Large intestine (tissue), 3 donors: ENCODE measurements around the gene PBXIP1. TPM values are rescaled to one million over a fixed set of nuclear protein-coding genes. Genes with fewer than 3 reads are reported as not detected.
"Not testable (repeated sequence)": the region's sequence is repeated elsewhere in the genome, so short reads cannot be mapped to it uniquely, and the experiment has no call there.

Experiments
- DNase-seq, 2 donors: peaks; one replicate each; pipeline versions ENCODE4 v3.0.0 to v3.0.0-alpha.2; 2013
- H3K27ac ChIP-seq: one replicate; pipeline ENCODE4 v1.5.1; 2013; ENCODE audit warnings: low read length
- H3K27me3 ChIP-seq: 2 replicates; pipeline ENCODE4 v1.6.1; 2013; ENCODE audit warnings: low read length; ENCODE audit not compliant: control insufficient read depth, insufficient read depth
- H3K36me3 ChIP-seq: 2 replicates; pipeline ENCODE4 v1.6.1; 2013; ENCODE audit warnings: low read length; ENCODE audit not compliant: control insufficient read depth, insufficient read depth
- H3K4me1 ChIP-seq: one replicate; pipeline ENCODE4 v1.6.1; 2013; ENCODE audit warnings: low read length; ENCODE audit not compliant: control insufficient read depth, insufficient read depth
- H3K4me3 ChIP-seq: one replicate; pipeline ENCODE4 v1.5.1; 2013; ENCODE audit warnings: low read length
- H3K9me3 ChIP-seq: one replicate; pipeline ENCODE4 v1.6.1; 2013; ENCODE audit warnings: mild to moderate bottlenecking, low read depth, low read length, moderate library complexity; ENCODE audit not compliant: control insufficient read depth
- WGBS: methylation state at CpG from one replicate; pipeline ENCODE4 v1.1.5; 2013; ENCODE audit warnings: low lambda C conversion rate; ENCODE audit not compliant: insufficient coverage; 5-methylcytosine and 5-hydroxymethylcytosine counted together
- polyA plus RNA-seq: library from polyadenylated mRNA; unstranded; fragments of 120-200 nt; gene quantifications from one replicate; pipeline ENCODE4 v1.2.1, GENCODE V29; 2013

PBXIP1 gene
- polyA plus RNA-seq, 1 donor = 78.8 TPM

DNA sequence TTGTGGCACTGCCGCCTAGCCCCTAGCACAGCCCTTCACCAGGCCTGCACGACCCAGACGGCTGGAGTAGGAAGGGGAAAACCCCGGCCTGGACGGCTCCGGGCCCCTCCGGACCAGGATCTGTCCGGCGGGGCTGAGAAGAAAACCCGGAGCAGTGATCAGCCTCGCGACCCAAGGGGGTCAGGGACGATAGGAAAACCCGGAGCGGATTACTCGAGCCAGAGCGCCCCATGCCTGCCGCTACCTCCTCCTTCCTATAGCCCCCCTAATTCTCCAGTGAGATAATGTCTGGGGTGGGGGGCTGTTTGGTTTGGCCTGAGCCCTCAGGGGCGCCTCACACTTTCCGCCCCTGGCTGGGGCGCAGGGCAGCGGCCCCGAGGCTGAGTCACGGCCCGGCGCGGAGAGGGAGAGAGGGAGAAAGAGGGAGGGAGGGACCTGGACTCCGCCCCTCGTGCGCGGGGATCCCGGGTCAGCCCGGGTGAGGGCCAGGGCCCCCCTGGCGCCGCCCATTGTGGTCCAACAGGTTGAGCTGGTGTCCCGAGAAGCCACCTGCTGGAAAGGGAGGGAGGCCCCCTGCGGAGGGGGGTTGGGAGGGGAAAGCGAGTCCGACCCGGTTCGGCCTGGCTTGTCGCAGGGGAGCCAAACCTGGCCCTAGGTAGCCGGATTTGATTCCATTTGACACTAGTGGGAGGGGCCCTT lies 45.0 kb upstream of the PBXIP1 start:
- peak overlapping the region; percentile 95 for H3K27ac ChIP-seq
- WGBS = no CpG with 5 or more reads among the region's 43 CpGs

GRCh38 chr1:155000411-155000725 lies 44.5 kb upstream of the PBXIP1 start:
- WGBS = no CpG with 5 or more reads among the region's 13 CpGs
- peaks cover 27% of the 10 kb centered on the region for H3K4me1 ChIP-seq

More for the DNA sequence above, 45.0 kb upstream of the PBXIP1 start:
- Histone ChIP-seq H3K36me3 (peaks cover 5% of the 10 kb centered on the region), H3K9me3 (peaks cover 2% of the 10 kb centered on the region), H3K27me3 (no peaks in the 10 kb centered on the region), H3K4me1 (peaks cover 32% of the 10 kb centered on the region), H3K4me3 (peak overlapping the region; percentile 74)
- peak; percentile 96 to 99 for DNase-seq

GRCh38 chr1:154999571-155000410 lies 43.9 kb upstream of the PBXIP1 start:
- DNase-seq = peak in 1 of 2 donors; percentile 82
- H3K4me1 ChIP-seq = peaks cover 22% of the 10 kb centered on the region

More at GRCh38 chr1:155000411-155000725, 44.5 kb upstream of the PBXIP1 start:
- H3K27ac ChIP-seq = peak overlapping the region; percentile 95
- H3K36me3 ChIP-seq = peaks cover 2% of the 10 kb centered on the region
- no peaks in the 10 kb centered on the region for H3K27me3 ChIP-seq
- H3K4me3 ChIP-seq = peak overlapping the region; percentile 74
- H3K9me3 ChIP-seq = peaks cover 2% of the 10 kb centered on the region
- DNase-seq = no peak

DNA sequence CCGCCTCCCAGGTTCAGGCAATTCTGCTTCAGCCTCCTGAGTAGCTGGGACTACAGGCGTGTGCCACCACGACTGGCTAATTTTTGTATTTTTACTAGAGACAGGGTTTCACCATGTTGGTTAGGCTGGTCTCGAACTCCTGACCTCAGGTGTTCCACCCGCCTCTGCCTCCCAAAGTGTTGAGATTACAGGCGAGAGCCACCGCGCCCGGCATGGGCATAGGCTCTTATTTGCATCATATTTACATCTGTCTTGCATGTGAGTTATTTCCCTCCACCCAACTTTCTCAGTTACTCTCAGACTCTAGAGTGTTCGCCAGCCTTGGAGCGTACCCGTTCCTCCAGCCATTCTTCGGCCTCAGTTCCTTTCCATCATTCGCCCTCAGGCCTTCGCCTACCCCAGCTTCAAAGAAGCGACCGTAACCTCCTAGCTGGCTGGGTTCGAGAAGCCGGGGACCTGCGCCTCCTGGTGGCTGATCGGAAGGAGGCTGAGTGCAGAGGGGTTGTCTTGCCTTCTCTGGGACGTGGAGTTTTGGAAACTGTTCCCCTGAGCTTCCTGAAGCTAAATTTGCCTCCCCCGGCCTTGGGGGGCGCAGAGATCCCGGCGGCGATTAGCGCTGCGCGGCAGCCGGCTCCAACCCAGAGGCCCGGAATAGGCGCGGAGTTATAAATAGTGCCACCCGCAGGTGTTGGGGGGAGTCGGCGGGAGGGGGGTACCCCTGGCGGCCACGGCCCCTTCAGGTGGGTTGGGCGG lies 43.1 kb upstream of the PBXIP1 start:
- Histone ChIP-seq H3K4me3 (peak overlapping the region; percentile 74), H3K27me3 (no peaks in the 10 kb centered on the region), H3K4me1 (peaks cover 15% of the 10 kb centered on the region), H3K9me3 (peaks cover 2% of the 10 kb centered on the region), H3K27ac (peak overlapping the region; percentile 56), H3K36me3 (no peaks in the 10 kb centered on the region)
- no CpG with 5 or more reads among the region's 40 CpGs for WGBS
- DNase-seq = peak in 1 of 2 donors; percentile 71

More at GRCh38 chr1:154999571-155000410, 43.9 kb upstream of the PBXIP1 start:
- Histone ChIP-seq H3K4me3 (peak overlapping the region; percentile 74), H3K9me3 (peaks cover 2% of the 10 kb centered on the region), H3K27me3 (no peaks in the 10 kb centered on the region), H3K27ac (peak overlapping the region; percentile 95), H3K36me3 (peaks cover 2% of the 10 kb centered on the region)
- no CpG with 5 or more reads among the region's 50 CpGs for WGBS

DNA sequence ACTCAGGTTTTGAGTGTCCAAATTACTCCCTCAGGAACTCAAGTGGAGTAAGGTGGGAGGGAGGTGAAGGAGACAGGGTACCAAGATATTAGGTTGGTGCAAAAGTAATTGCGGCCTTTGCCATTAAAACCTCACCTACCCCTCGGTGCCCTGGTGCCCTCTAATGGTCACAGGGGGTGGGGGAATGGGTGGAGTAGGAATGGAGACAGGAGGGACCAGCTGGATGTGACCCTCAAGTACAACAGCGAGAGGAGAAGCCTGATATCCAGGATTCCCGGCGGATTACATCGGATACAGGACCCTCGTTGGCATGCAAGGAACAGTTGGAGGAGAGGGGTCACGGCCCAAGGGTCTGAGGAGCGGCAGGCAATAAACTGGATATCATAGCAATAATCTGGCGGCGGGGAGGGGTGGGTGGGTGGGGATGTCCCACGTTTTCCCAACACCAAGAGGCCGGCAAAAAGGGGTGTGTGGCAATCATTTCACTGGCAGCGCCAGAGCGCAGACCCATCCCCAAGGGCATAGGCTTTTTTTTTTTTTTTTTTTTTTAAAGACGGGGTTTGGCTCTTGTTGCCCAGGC lies 42.4 kb upstream of the PBXIP1 start:
- H3K36me3 ChIP-seq = no peaks in the 10 kb centered on the region
- H3K4me3 ChIP-seq = no peak overlapping the region
- no peaks in the 10 kb centered on the region for H3K27me3 ChIP-seq
- no peak for DNase-seq
- WGBS = no CpG with 5 or more reads among the region's 16 CpGs
- H3K27ac ChIP-seq = no peak overlapping the region
- H3K9me3 ChIP-seq = peaks cover 2% of the 10 kb centered on the region
- H3K4me1 ChIP-seq = peaks cover 15% of the 10 kb centered on the region

DNA sequence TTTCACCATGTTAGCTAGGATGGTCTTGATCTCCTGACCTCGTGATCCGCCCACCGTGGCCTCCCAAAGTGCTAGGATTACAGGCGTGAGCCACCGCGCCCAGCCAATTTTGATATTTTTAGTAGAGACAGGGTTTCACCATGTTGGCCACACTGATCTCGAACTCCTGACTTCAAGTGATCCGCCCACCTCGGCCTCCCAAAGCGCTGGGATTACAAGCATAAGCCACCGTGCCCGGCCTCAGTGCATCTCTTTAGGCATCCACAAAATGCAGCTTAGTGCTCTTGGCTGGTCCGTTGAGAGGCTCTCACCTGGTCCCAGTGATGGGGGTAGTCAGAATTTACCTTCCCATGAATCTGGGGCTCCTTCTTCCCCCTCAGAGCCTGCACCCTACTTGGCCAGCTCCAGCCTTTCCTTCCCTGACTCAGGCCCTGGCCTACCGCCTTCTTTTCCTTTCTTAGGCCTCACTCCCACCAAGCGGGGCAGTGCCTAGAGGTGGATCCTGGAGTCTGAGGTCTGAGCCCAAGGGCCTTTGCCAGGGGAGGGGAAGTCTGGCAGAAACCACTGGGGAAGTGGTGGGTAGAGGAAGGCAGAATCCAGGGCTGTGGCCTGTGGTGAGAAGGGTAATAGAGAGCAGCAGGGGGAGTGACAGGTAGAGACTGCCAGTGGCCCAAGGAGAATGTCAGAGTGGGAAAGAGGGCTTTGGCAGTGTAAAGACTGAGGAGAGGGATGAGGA lies 41.2 kb upstream of the PBXIP1 start:
- peaks cover 2% of the 10 kb centered on the region for H3K9me3 ChIP-seq
- no CpG with 5 or more reads among the region's 15 CpGs for WGBS
- no peaks in the 10 kb centered on the region for H3K27me3 ChIP-seq
- DNase-seq = no peak
- H3K4me3 ChIP-seq = no peak overlapping the region
- no peak overlapping the region for H3K27ac ChIP-seq
- H3K4me1 ChIP-seq = peaks cover 15% of the 10 kb centered on the region
- H3K36me3 ChIP-seq = peaks cover 5% of the 10 kb centered on the region

- not testable (repeated sequence) for H3K4me3 ChIP-seq, H3K27me3 ChIP-seq, H3K27ac ChIP-seq, H3K36me3 ChIP-seq, H3K9me3 ChIP-seq
- peak in 1 of 2 donors; percentile 65 for DNase-seq
- no CpG with 5 or more reads among the region's 13 CpGs for WGBS
- H3K4me1 ChIP-seq = peaks cover 15% of the 10 kb centered on the region
Observed at GRCh38 chr1:154995301-154995983, 39.5 kb upstream of the PBXIP1 start.

DNA sequence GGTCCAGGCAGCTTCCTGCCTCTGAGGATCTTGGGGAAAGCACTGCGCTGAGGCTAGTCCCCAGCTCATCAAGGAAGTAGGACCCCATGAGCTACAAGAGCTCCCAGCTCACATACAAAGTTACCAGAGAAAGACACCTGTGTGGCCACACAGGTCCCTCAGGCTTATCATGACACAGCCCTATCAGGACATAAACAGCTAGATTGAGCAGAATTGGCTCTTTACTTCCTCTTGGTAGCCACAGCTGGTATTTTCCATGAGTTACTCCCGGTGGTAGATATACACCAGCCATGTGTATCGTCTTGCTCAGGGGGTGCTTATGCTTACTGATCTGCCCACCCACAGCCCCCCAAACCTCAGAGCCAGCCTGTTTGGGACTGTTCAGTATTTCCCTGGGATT lies 38.7 kb upstream of the PBXIP1 start:
- Histone ChIP-seq H3K27me3 (no peaks in the 10 kb centered on the region), H3K9me3 (peaks cover 2% of the 10 kb centered on the region), H3K4me3 (no peak overlapping the region), H3K4me1 (peaks cover 10% of the 10 kb centered on the region), H3K27ac (no peak overlapping the region), H3K36me3 (peaks cover 15% of the 10 kb centered on the region)
- DNase-seq = no peak
- WGBS = no CpG with 5 or more reads among the region's 3 CpGs

DNA sequence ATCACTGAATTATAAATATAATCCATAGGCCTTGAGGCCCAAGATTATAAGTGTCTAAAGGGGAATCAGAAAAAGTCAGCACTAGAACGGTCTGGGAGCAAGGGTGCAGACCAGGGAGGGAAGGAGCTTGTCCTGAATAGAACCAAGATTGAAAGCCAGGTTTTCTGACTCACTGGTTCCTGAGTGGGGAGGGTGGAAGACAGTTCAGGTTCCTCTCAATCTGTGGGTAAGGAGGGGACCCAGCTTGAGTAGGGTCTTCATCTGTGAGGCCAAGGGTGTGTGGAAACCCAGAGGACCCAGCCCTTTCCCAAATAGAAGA lies 38.3 kb upstream of the PBXIP1 start:
- peaks cover 19% of the 10 kb centered on the region for H3K36me3 ChIP-seq
- peaks cover 11% of the 10 kb centered on the region for H3K4me1 ChIP-seq
- H3K4me3 ChIP-seq = no peak overlapping the region
- no peaks in the 10 kb centered on the region for H3K27me3 ChIP-seq
- H3K27ac ChIP-seq = no peak overlapping the region
- no CpG with 5 or more reads among the region's 1 CpG for WGBS
- DNase-seq = no peak
- peaks cover 1% of the 10 kb centered on the region for H3K9me3 ChIP-seq
